ENCODE results near the gene GNG2.

- TF ChIP-seq SMC3 (IDR thresholded peaks at IDR 0.05; ENCODE audit: low read depth, low read length): no peak
- no peak for TF ChIP-seq CTCF (IDR thresholded peaks at IDR 0.05)
- no peak for TF ChIP-seq MXI1 (IDR thresholded peaks at IDR 0.05; ENCODE audit: low read depth, low read length)
- no peak for TF ChIP-seq RCOR1 (IDR thresholded peaks at IDR 0.05; ENCODE audit: low read length)
- TF ChIP-seq ZBTB33 (IDR thresholded peaks at IDR 0.05; ENCODE audit: borderline replicate concordance, low read depth): no peak
- no peak for TF ChIP-seq POLR2AphosphoS5 (IDR thresholded peaks at IDR 0.05; ENCODE audit: low read depth, low read length)
- no peak for TF ChIP-seq EZH2phosphoT487 (IDR thresholded peaks at IDR 0.05; ENCODE audit: borderline replicate concordance, low read depth)
- TF ChIP-seq RFX5 (IDR thresholded peaks at IDR 0.05; ENCODE audit: low read length): no peak
Observed at GRCh38 chr14:52012635-52013034, 152.2 kb downstream of the GNG2 start.

All from SK-N-SH (cell line).